ENCODE data around the gene TSPAN11.
"Not testable (repeated sequence)": the region's sequence is repeated elsewhere in the genome, so short reads cannot be mapped to it uniquely, and the experiment has no call there.

Gene TSPAN11

GRCh38 chr12:30926243-30927221 lies at the start of gene TSPAN11:
Gene TSPAN11 (plus strand): TSS chr12:30926748. CDS start chr12:30953992, 27,244 bp downstream.
- no peak for DNase-seq

GRCh38 chr12:30877105-30877875 lies 49.3 kb upstream of the TSPAN11 start:
- no peak for DNase-seq

GRCh38 chr12:30878024-30878423 lies 48.5 kb upstream of the TSPAN11 start:
- no peak for DNase-seq

- no peak for DNase-seq
These were observed 46.5 kb upstream of the TSPAN11 start for GRCh38 chr12:30880061-30880460.

- no peak for DNase-seq
These were observed 45.7 kb upstream of the TSPAN11 start for GRCh38 chr12:30880813-30881212.

- DNase-seq = no peak
These were observed 43.8 kb upstream of the TSPAN11 start for GRCh38 chr12:30882706-30883105.

GRCh38 chr12:30884799-30885198 lies 41.7 kb upstream of the TSPAN11 start:
- DNase-seq = no peak

- DNase-seq = no peak
These were observed 41.2 kb upstream of the TSPAN11 start for GRCh38 chr12:30885321-30885720.

- DNase-seq = no peak
These were observed 39.3 kb upstream of the TSPAN11 start for GRCh38 chr12:30887226-30887625.

- DNase-seq = no peak
These were observed 38.3 kb upstream of the TSPAN11 start for GRCh38 chr12:30888241-30888640.

- DNase-seq = not testable (repeated sequence)
These were observed 32.0 kb upstream of the TSPAN11 start for GRCh38 chr12:30894531-30894930.

GRCh38 chr12:30896461-30896860 lies 30.1 kb upstream of the TSPAN11 start:
- DNase-seq = no peak

GRCh38 chr12:30898846-30899245 lies 27.7 kb upstream of the TSPAN11 start:
- no peak for DNase-seq

- DNase-seq = no peak
These were observed 26.2 kb upstream of the TSPAN11 start for GRCh38 chr12:30900351-30900750.

- DNase-seq = no peak
These were observed 24.5 kb upstream of the TSPAN11 start for GRCh38 chr12:30902001-30902400.

- DNase-seq = no peak
These were observed 24.0 kb upstream of the TSPAN11 start for GRCh38 chr12:30902596-30902995.

- DNase-seq = no peak
These were observed 21.0 kb upstream of the TSPAN11 start for GRCh38 chr12:30905463-30906009.

GRCh38 chr12:30908076-30908721 lies 18.3 kb upstream of the TSPAN11 start:
- no peak for DNase-seq

- no peak for DNase-seq
These were observed 17.7 kb upstream of the TSPAN11 start for GRCh38 chr12:30908722-30909348.

GRCh38 chr12:30909349-30910037 lies 17.1 kb upstream of the TSPAN11 start:
- DNase-seq = no peak

- no peak for DNase-seq
These were observed 16.6 kb upstream of the TSPAN11 start for GRCh38 chr12:30910038-30910350.

GRCh38 chr12:30911207-30911606 lies 15.3 kb upstream of the TSPAN11 start:
- no peak for DNase-seq

Data from hematopoietic multipotent progenitor cell treated with erythropoietin and hydrocortisone succinate and interleukin-3 and kit ligand, for 8 days (in vitro differentiated cells).